Activated CD4-positive, alpha-beta T cell treated with anti-CD3 and anti-CD28 coated beads for 36 hours (primary cell): ENCODE measurements around the gene CTBS. TPM values are rescaled to one million over a fixed set of nuclear protein-coding genes. Genes with fewer than 3 reads are reported as not detected.
"Not testable (repeated sequence)": the region's sequence is repeated elsewhere in the genome, so short reads cannot be mapped to it uniquely, and the experiment has no call there.

Experiments
- ATAC-seq: fragments of 200-7000 bp; cut with Tn5 transposase; one replicate; pipeline ENCODE4 v1.10.0; 2021; ENCODE audit warnings: mild to moderate bottlenecking, moderate library complexity
- CTCF ChIA-PET: fragments of 350-600 bp; sonication (Branson Sonifier 250); formaldehyde crosslinking; loops from one replicate; lab custom pipeline; 2021; ENCODE audit warnings: antibody characterized with exemption; lab: Charles Lee
- POLR2A ChIA-PET: fragments of 350-600 bp; sonication (Branson Sonifier 250); formaldehyde crosslinking; loops from one replicate; lab custom pipeline; 2021; ENCODE audit warnings: antibody characterized with exemption, inconsistent platforms; lab: Charles Lee
- DNase-seq: peaks from one replicate; pipeline ENCODE4 v3.0.0-alpha.2; 2020
- H3K27ac Mint-ChIP-seq: one replicate; pipeline ENCODE4 v1.8.0; 2021; ENCODE audit warnings: mixed read lengths
- H3K27me3 Mint-ChIP-seq: one replicate; pipeline ENCODE4 v1.8.0; 2021; ENCODE audit warnings: mixed read lengths
- H3K36me3 Mint-ChIP-seq: one replicate; pipeline ENCODE4 v1.8.0; 2021; ENCODE audit warnings: low read depth, mixed read lengths
- H3K4me1 Mint-ChIP-seq: one replicate; pipeline ENCODE4 v1.8.0; 2021; ENCODE audit warnings: mixed read lengths
- H3K4me3 Mint-ChIP-seq: one replicate; pipeline ENCODE4 v1.8.0; 2021; ENCODE audit warnings: mild to moderate bottlenecking, moderate library complexity, mixed read lengths
- H3K9me3 Mint-ChIP-seq: one replicate; pipeline ENCODE4 v1.8.0; 2021; ENCODE audit warnings: low read depth, mixed read lengths
- intact Hi-C, 2 experiments: fragments of 100-400 bp; cut with DNase I in 1 of 2; cut with micrococcal nuclease in 1 of 2; formaldehyde crosslinking; loops; one replicate each; pipeline versions ENCODE4 v1.14.2 to v1.15.1; 2022 to 2024; cut with DNase I, micrococcal nuclease
- total RNA-seq, 2 experiments: library from RNA; stranded (reverse); gene quantifications; one replicate each; pipeline ENCODE4 v1.2.3, GENCODE V29; 2021

CTBS gene
- total RNA-seq, 2 experiments from 2014 or later: 13.5 to 17.3 TPM

GRCh38 chr1:84540759-84541158 lies 33.5 kb downstream of the CTBS start:
- H3K9me3 Mint-ChIP-seq: no peaks in the 10 kb centered on the region
- DNase-seq (no peak), ATAC-seq (no peak)
- intact Hi-C loops: no loop called here
- peaks cover 17% of the 10 kb centered on the region for H3K36me3 Mint-ChIP-seq
- H3K27me3 Mint-ChIP-seq: no peaks in the 10 kb centered on the region
- no peak overlapping the region for H3K27ac Mint-ChIP-seq
- ChIA-PET POLR2A (no interaction called here), CTCF (interaction anchor here (1.0 kb wide), 1 partner anchor 10 kb away, joined by 5 read pairs; no protein-coding TSS in a partner anchor)
- H3K4me3 Mint-ChIP-seq: no peak overlapping the region
- H3K4me1 Mint-ChIP-seq: peaks cover 7% of the 10 kb centered on the region

DNA sequence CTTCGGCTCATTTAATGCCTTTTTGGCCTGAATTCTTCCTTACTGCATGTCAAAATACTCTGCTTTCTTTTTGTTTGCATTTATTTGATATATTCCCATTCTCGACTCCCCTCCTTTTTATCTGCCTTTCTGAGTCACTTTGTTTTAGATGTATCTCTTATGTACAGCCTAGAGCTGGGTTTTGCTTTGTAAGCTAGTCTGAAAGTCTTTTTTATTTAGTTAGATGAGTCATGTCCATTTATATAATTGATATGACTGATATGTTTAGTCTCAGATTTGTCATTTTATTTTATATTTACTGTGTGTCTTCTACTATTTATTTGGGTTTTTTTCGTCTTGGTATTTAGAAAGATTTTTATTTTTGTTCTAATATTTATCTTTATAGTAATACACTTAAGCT lies 34.3 kb downstream of the CTBS start:
- ChIA-PET POLR2A (no interaction called here), CTCF (interaction anchor here (1.0 kb wide), 1 partner anchor 9 kb away, joined by 5 read pairs; no protein-coding TSS in a partner anchor)
- intact Hi-C loops: no loop called here
- no peak overlapping the region for H3K4me3 Mint-ChIP-seq
- H3K27me3 Mint-ChIP-seq: no peaks in the 10 kb centered on the region
- DNase-seq: no peak
- peak; percentile 55 for ATAC-seq
- peaks cover 7% of the 10 kb centered on the region for H3K4me1 Mint-ChIP-seq
- no peak overlapping the region for H3K27ac Mint-ChIP-seq
- H3K9me3 Mint-ChIP-seq: no peaks in the 10 kb centered on the region
- peaks cover 17% of the 10 kb centered on the region for H3K36me3 Mint-ChIP-seq

- intact Hi-C loops: no loop called here
- ChIA-PET CTCF (interaction anchor here (0.7 to 1.3 kb wide), 2 partner anchors 9 to 17 kb away, joined by 3 to 4 read pairs; no protein-coding TSS in a partner anchor), POLR2A (no interaction called here)
- peaks cover 17% of the 10 kb centered on the region for H3K36me3 Mint-ChIP-seq
- ATAC-seq: no peak
- no peak for DNase-seq
- H3K27me3 Mint-ChIP-seq: no peaks in the 10 kb centered on the region
- H3K4me1 Mint-ChIP-seq: peaks cover 7% of the 10 kb centered on the region
- no peaks in the 10 kb centered on the region for H3K9me3 Mint-ChIP-seq
- H3K27ac Mint-ChIP-seq: no peak overlapping the region
- H3K4me3 Mint-ChIP-seq: no peak overlapping the region
Measured at GRCh38 chr1:84538599-84538998, 35.6 kb downstream of the CTBS start.

- DNase-seq: no peak
- ChIA-PET CTCF (interaction anchor here (0.6 to 1.5 kb wide), 3 partner anchors 12 to 231 kb away, joined by 3 to 5 read pairs (median 3); no protein-coding TSS in a partner anchor), POLR2A (no interaction called here)
- Mint-ChIP-seq H3K4me3 (no peak overlapping the region), H3K9me3 (no peaks in the 10 kb centered on the region), H3K36me3 (peaks cover 5% of the 10 kb centered on the region), H3K27ac (no peak overlapping the region), H3K27me3 (no peaks in the 10 kb centered on the region), H3K4me1 (no peaks in the 10 kb centered on the region)
- no peak for ATAC-seq
- intact Hi-C loops: no loop called here
Measured at GRCh38 chr1:84525779-84526178, 48.5 kb downstream of the CTBS start.

DNA sequence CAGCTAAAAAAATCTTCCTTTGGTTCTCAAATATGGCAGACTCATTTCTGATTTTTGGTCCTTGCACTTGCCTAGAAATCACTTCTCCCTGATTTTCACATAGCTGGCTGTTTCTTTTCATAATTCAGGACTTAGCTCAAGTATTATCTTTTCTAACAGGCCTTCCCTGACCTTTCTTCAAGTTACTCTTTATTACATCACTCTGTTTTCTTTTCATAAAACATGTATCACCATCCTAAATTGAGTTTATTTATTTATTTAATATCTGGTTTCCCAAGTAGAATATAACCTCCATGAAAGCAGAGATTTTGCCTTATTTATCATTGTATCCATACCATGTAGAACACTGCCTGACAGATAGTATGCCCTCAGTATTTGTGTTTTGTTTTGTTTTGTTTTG lies 49.6 kb downstream of the CTBS start:
- POLR2A ChIA-PET: no interaction called here

GRCh38 chr1:84510668-84511067 lies 63.6 kb downstream of the CTBS start:
- DNase-seq: no peak
- Mint-ChIP-seq H3K36me3 (peaks cover 2% of the 10 kb centered on the region), H3K4me3 (no peak overlapping the region), H3K27me3 (no peaks in the 10 kb centered on the region), H3K27ac (no peak overlapping the region), H3K9me3 (peaks cover 4% of the 10 kb centered on the region), H3K4me1 (peaks cover 2% of the 10 kb centered on the region)
- POLR2A ChIA-PET: no interaction called here
- no peak for ATAC-seq
- CTCF ChIA-PET: interaction anchor here (1.2 to 1.6 kb wide), 2 partner anchors 15 to 68 kb away, joined by 3 read pairs; no protein-coding TSS in a partner anchor
- intact Hi-C loops: no loop called here

More for the DNA sequence above, 49.6 kb downstream of the CTBS start:
- Mint-ChIP-seq H3K27ac (no peak overlapping the region), H3K4me3 (no peak overlapping the region), H3K4me1 (no peaks in the 10 kb centered on the region), H3K27me3 (no peaks in the 10 kb centered on the region), H3K36me3 (peaks cover 5% of the 10 kb centered on the region), H3K9me3 (no peaks in the 10 kb centered on the region)
- intact Hi-C loops: no loop called here
- DNase-seq (no peak), ATAC-seq (no peak)
- CTCF ChIA-PET: interaction anchor here (1.0 to 1.5 kb wide), 3 partner anchors 9 to 269 kb away, joined by 3 read pairs; no protein-coding TSS in a partner anchor

GRCh38 chr1:84510165-84510564 lies 64.1 kb downstream of the CTBS start:
- Mint-ChIP-seq H3K27ac (no peak overlapping the region), H3K4me1 (peaks cover 2% of the 10 kb centered on the region), H3K36me3 (peaks cover 5% of the 10 kb centered on the region), H3K4me3 (no peak overlapping the region), H3K9me3 (peaks cover 4% of the 10 kb centered on the region), H3K27me3 (no peaks in the 10 kb centered on the region)
- intact Hi-C loops: no loop called here
- ATAC-seq: no peak
- DNase-seq: no peak
- ChIA-PET CTCF (interaction anchor here (1.2 to 1.6 kb wide), 3 partner anchors 16 to 67 kb away, joined by 3 to 5 read pairs (median 3); no protein-coding TSS in a partner anchor), POLR2A (no interaction called here)

GRCh38 chr1:84509029-84509428 lies 65.2 kb downstream of the CTBS start:
- intact Hi-C loops: loop anchor here (5.0 to 10.0 kb wide), 4 partner anchors 364 to 766 kb away; partner anchors contain the start of genes BCL10 (in 1 of the 2), MCOLN2 (in 1 of the 2), PRKACB (in 1 of the 2) and SYDE2 (in 1 of the 2)
- ATAC-seq (no peak), DNase-seq (no peak)
- H3K27me3 Mint-ChIP-seq: no peaks in the 10 kb centered on the region
- POLR2A ChIA-PET: interaction anchor here (0.6 kb wide), 1 partner anchor 34 kb away, joined by 3 read pairs; no protein-coding TSS in a partner anchor
- peaks cover 9% of the 10 kb centered on the region for H3K36me3 Mint-ChIP-seq
- CTCF ChIA-PET: interaction anchor here (0.6 to 1.6 kb wide), 6 partner anchors 17 to 263 kb away, joined by 3 to 5 read pairs (median 3); no protein-coding TSS in a partner anchor
- H3K4me1 Mint-ChIP-seq: peaks cover 10% of the 10 kb centered on the region
- peaks cover 4% of the 10 kb centered on the region for H3K9me3 Mint-ChIP-seq
- no peak overlapping the region for H3K4me3 Mint-ChIP-seq
- H3K27ac Mint-ChIP-seq: no peak overlapping the region

DNA sequence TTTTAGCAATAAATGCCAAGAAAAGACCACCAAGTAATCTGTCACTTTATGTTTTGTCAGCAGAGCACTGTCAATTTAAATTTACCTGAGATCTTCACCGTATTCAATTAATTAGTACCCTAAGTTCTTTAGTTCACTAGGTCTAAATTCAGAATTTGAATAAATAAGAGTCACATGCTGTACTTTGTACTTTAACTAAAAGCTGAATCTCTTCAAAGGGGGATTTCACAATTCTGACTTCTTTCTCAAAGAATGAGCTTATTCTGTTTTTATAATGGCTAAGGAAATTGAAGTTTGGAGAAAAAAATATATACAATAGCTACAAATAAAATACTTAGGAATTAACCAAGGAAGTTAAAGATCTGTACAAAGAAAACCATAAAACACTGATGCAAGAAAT lies 65.7 kb downstream of the CTBS start:
- intact Hi-C loops: loop anchor here (5.0 to 10.0 kb wide), 4 partner anchors 364 to 766 kb away; partner anchors contain the start of genes BCL10 (in 1 of the 2), MCOLN2 (in 1 of the 2), PRKACB (in 1 of the 2) and SYDE2 (in 1 of the 2)

DNA sequence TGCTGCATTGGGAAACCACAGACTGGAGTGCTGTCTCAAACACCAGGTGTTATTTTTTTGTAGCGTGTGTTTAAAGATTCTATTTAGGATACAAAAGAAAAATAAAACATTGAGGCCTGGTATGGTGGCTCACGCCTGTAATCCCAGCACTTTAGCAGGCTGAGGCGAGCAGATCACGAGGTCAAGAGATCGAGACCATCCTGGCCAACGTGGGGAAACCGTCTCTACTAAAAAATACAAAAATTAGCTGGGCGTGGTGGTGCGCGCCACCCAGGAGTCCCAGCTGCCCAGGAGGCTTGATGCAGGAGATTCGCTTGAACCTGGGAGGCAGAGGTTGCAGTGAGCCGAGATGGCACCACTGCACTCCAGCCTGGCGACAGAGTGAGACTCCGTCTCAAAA lies 66.4 kb downstream of the CTBS start:
- CTCF ChIA-PET: interaction anchor here (0.9 to 2.8 kb wide), 2 partner anchors 27 to 65 kb away, joined by 3 to 11 read pairs; partner anchors contain the start of gene CTBS
- POLR2A ChIA-PET, ATAC-seq, H3K4me3 Mint-ChIP-seq, H3K27ac Mint-ChIP-seq, H3K9me3 Mint-ChIP-seq, DNase-seq, H3K27me3 Mint-ChIP-seq: not testable (repeated sequence)
- Mint-ChIP-seq H3K36me3 (peaks cover 14% of the 10 kb centered on the region), H3K4me1 (peaks cover 22% of the 10 kb centered on the region)
- intact Hi-C loops: loop anchor here (2.0 to 10.0 kb wide), 6 partner anchors 209 to 767 kb away; partner anchors contain the start of genes BCL10 (in 1 of the 2), MCOLN2 (in 1 of the 2), PRKACB (in 1 of the 2) and SYDE2 (in 1 of the 2)

More for the DNA sequence above, 65.7 kb downstream of the CTBS start:
- H3K27me3 Mint-ChIP-seq: no peaks in the 10 kb centered on the region
- ATAC-seq (no peak), DNase-seq (no peak)
- ChIA-PET CTCF (interaction anchor here (0.6 to 1.3 kb wide), 4 partner anchors 28 to 264 kb away, joined by 3 to 4 read pairs (median 3); no protein-coding TSS in a partner anchor), POLR2A (interaction anchor here (0.6 kb wide), 1 partner anchor 34 kb away, joined by 3 read pairs; no protein-coding TSS in a partner anchor)
- peaks cover 9% of the 10 kb centered on the region for H3K36me3 Mint-ChIP-seq
- no peak overlapping the region for H3K4me3 Mint-ChIP-seq
- H3K4me1 Mint-ChIP-seq: peaks cover 15% of the 10 kb centered on the region
- no peak overlapping the region for H3K27ac Mint-ChIP-seq
- peaks cover 4% of the 10 kb centered on the region for H3K9me3 Mint-ChIP-seq

GRCh38 chr1:84506729-84507453 lies 67.3 kb downstream of the CTBS start:
- ATAC-seq (no peak), DNase-seq (no peak)
- CTCF ChIA-PET: interaction anchor here (0.8 to 2.8 kb wide), 8 partner anchors 28 to 356 kb away, joined by 3 to 11 read pairs (median 3); partner anchors contain the start of genes CTBS and RPF1
- Mint-ChIP-seq H3K36me3 (peaks cover 15% of the 10 kb centered on the region), H3K4me1 (peaks cover 22% of the 10 kb centered on the region), H3K9me3 (peaks cover 4% of the 10 kb centered on the region), H3K27me3 (no peaks in the 10 kb centered on the region), H3K27ac (peak overlapping the region; percentile 96), H3K4me3 (peak overlapping the region; percentile 96)
- POLR2A ChIA-PET: interaction anchor here (1.0 to 1.6 kb wide), 4 partner anchors 26 to 360 kb away, joined by 3 to 20 read pairs (median 6); partner anchors contain the start of gene CTBS
- intact Hi-C loops: loop anchor here (1.0 to 10.0 kb wide), 13 partner anchors 28 to 768 kb away; partner anchors contain the start of genes CTBS (in 2 of the 2), RPF1 (in 2 of the 2), SSX2IP (in 2 of the 2) and BCL10 (in 1 of the 2)
